ENCODE measurements around the gene ZNF311.

ZNF311 gene

DNA sequence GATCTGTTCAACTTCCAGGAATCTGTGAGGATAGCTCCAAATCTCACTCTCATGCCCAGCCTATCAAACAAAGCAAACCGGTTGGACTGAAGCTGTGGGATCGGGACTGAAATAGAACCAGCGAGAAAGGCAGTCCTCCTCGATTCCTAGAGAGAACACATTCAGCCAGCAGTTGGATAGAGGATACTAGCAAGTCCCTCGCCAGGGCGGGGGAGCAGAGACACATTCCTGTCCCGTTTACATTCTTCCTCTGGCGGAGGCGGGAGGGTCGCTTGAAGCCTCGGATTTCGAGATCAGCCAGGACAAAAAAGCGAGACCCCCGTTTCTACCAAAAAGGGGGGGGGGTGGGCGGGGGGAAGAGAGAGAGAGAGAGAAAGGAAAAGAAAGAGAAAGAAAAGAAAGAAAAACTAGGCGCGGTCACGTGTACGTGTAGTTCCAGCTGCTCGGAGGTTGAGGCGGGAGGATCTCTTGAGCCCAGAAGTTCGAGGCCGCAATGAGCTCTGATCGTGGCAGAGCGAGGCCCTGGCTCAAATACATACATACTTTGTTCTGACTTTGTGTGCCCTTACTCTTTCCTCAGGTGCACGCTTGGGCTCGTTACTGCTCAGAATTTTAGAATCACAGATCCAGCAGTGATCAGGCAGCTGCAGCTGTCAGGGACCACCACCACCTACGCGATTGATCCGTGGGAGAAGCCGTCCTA, 19.5 kb downstream of the ZNF311 start:
- ATAC-seq (ENCODE audit: low read depth) (peak; percentile 82), DNase-seq (ENCODE audit: low spot score) (peak; percentile 90)
- Histone ChIP-seq H3K4me1 (ENCODE audit: insufficient read depth, poor library complexity, severe bottlenecking) (peaks cover 7% of the 10 kb centered on the region), H3K36me3 (ENCODE audit: low read depth) (no peaks in the 10 kb centered on the region), H3K4me3 (ENCODE audit: severe bottlenecking) (peak overlapping the region; percentile 32), H3K9me3 (ENCODE audit: severe bottlenecking) (no peaks in the 10 kb centered on the region), H3K27ac (ENCODE audit: poor library complexity, severe bottlenecking) (peak overlapping the region; percentile 94), H3K27me3 (ENCODE audit: insufficient read depth, poor library complexity, severe bottlenecking) (no peaks in the 10 kb centered on the region)
- no peak for TF ChIP-seq CTCF (IDR thresholded peaks at IDR 0.05; ENCODE audit: poor library complexity, severe bottlenecking)

DNA sequence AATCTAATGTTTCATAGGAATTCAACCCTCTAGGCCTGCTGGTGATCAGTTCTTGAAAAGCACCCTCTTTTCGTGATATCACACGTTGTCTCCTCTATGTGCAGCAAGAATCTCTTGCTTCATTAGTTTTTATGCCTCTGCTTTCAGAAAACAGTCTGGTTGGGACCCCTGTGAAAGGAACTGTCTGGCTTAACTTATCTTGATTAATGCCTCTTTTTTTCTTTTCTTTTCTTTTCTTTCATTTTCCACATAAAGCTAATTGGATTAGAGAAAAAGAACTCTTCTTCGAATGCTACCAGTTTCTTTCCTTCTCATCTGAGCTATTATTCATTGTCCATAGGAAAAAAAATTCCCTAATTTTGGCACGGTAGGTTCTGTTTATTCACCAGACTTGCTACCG, 21.3 kb downstream of the ZNF311 start:
- H3K36me3 ChIP-seq (ENCODE audit: low read depth), result no peaks in the 10 kb centered on the region
- peaks cover 7% of the 10 kb centered on the region for H3K4me1 ChIP-seq (ENCODE audit: insufficient read depth, poor library complexity, severe bottlenecking)
- no peaks in the 10 kb centered on the region for H3K9me3 ChIP-seq (ENCODE audit: severe bottlenecking)
- H3K4me3 ChIP-seq (ENCODE audit: severe bottlenecking), result peak overlapping the region; percentile 32
- TF ChIP-seq CTCF (IDR thresholded peaks at IDR 0.05; ENCODE audit: poor library complexity, severe bottlenecking), result no peak
- H3K27ac ChIP-seq (ENCODE audit: poor library complexity, severe bottlenecking), result peak overlapping the region; percentile 94
- no peaks in the 10 kb centered on the region for H3K27me3 ChIP-seq (ENCODE audit: insufficient read depth, poor library complexity, severe bottlenecking)
- DNase-seq (ENCODE audit: low spot score) (no peak), ATAC-seq (ENCODE audit: low read depth) (no peak)

DNA sequence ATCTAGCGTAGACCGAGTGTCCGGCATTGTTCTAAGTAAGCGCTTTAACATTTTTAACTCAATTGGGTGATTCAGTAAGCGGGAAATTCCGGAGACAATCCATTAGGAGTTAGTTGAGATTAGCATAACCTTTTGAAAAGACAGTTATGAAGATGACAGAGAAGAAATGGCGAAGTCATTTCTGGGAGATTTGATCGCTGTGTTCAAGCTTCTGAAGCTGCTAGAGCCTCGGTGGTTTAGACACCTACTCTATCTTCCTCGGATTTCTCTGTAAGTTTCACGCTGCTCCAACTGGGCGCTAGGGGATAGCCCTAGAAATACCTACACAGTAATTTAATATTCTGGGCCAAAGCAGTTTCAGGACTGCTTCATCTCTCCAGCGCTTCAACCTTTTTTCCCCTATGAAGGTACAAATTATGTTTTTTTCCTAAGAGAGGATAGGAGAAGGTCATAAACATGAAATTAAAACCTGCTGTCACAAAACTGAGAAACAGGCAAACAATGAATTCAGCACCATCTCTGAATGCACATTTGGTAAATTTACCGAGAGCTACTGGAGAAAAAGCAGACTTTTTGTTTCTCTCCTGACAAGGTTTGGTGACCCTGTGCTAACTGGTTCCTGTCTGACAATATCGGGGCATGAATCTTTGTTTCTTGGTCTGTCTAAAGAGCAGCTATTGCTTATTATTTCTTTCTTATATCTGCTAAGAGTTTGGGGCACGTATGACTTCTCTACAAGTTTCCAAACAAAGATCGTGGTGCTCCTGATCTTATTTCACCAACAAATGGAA, 22.4 kb downstream of the ZNF311 start:
- TF ChIP-seq CTCF (IDR thresholded peaks at IDR 0.05; ENCODE audit: poor library complexity, severe bottlenecking), result no peak
- DNase-seq (ENCODE audit: low spot score) (no peak), ATAC-seq (ENCODE audit: low read depth) (peak; percentile 56)
- Histone ChIP-seq H3K9me3 (ENCODE audit: severe bottlenecking) (no peaks in the 10 kb centered on the region), H3K27ac (ENCODE audit: poor library complexity, severe bottlenecking) (peak overlapping the region; percentile 94), H3K4me3 (ENCODE audit: severe bottlenecking) (peak overlapping the region; percentile 49), H3K27me3 (ENCODE audit: insufficient read depth, poor library complexity, severe bottlenecking) (no peaks in the 10 kb centered on the region), H3K36me3 (ENCODE audit: low read depth) (no peaks in the 10 kb centered on the region), H3K4me1 (ENCODE audit: insufficient read depth, poor library complexity, severe bottlenecking) (peaks cover 13% of the 10 kb centered on the region)

DNA sequence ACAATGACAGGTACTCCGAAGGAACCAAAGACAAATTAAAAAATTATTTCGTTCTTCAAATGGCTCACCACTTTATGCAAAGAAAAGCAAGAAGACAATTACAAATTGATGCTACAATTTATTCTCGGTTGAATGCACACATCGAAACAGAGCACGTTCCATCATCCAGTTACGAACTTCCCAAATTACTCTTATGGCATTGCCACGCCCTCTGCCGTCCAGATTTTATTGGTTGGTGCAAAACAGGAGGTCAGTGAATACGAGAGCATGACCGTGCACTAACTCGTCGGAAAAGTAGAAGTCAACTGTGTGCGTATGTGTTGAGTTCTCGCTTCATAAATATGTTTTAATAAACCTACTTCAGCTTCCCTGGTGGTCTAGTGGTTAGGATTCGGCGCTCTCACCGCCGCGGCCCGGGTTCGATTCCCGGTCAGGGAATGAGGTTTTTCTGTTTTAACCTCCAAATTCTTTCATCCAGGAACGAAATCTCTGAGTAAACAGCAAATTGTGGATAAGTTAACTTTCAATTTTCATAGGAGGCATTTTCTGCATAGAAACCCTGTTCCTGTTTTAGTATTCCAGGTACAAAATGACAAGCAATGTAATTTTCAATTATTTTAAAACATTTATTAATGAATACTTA, 23.2 kb downstream of the ZNF311 start:
- no peak for TF ChIP-seq CTCF (IDR thresholded peaks at IDR 0.05; ENCODE audit: poor library complexity, severe bottlenecking)
- no peak for DNase-seq (ENCODE audit: low spot score)
- H3K4me1 ChIP-seq (ENCODE audit: insufficient read depth, poor library complexity, severe bottlenecking), result peaks cover 13% of the 10 kb centered on the region

More for the DNA sequence above, 23.2 kb downstream of the ZNF311 start:
- no peaks in the 10 kb centered on the region for H3K9me3 ChIP-seq (ENCODE audit: severe bottlenecking)
- H3K27me3 ChIP-seq (ENCODE audit: insufficient read depth, poor library complexity, severe bottlenecking), result no peaks in the 10 kb centered on the region
- peak; percentile 8 for ATAC-seq (ENCODE audit: low read depth)
- peak overlapping the region; percentile 49 for H3K4me3 ChIP-seq (ENCODE audit: severe bottlenecking)
- H3K27ac ChIP-seq (ENCODE audit: poor library complexity, severe bottlenecking), result peak overlapping the region; percentile 94
- H3K36me3 ChIP-seq (ENCODE audit: low read depth), result no peaks in the 10 kb centered on the region

All from RWPE2 (cell line).